Ishikawa (cell line): ENCODE data around the gene COMMD1.

Experiments
- CEBPB ChIP-seq: IDR thresholded peaks from 2 replicates; pipeline ENCODE4 v1.6.1; 2012
- EGR1 ChIP-seq: IDR thresholded peaks from 2 replicates; pipeline ENCODE4 v1.6.1; 2012
- EP300 ChIP-seq: IDR thresholded peaks from 2 replicates; pipeline ENCODE4 v1.6.1; 2012; ENCODE audit warnings: borderline replicate concordance
- FOXM1 ChIP-seq: IDR thresholded peaks from 2 replicates; pipeline ENCODE4 v1.6.1; 2012; ENCODE audit warnings: low read depth, borderline replicate concordance
- NFIC ChIP-seq: IDR thresholded peaks from 2 replicates; pipeline ENCODE4 v1.6.1; 2012
- RAD21 ChIP-seq: IDR thresholded peaks from 2 replicates; pipeline ENCODE4 v1.6.1; 2012; ENCODE audit warnings: low read depth
- TAF1 ChIP-seq: IDR thresholded peaks from 2 replicates; pipeline ENCODE4 v1.6.1; 2012; ENCODE audit warnings: low read depth, mild to moderate bottlenecking
- TCF12 ChIP-seq: IDR thresholded peaks from 2 replicates; pipeline ENCODE4 v1.6.1; 2012; ENCODE audit warnings: low read depth
- YY1 ChIP-seq: IDR thresholded peaks from 2 replicates; pipeline ENCODE4 v1.6.1; 2012; ENCODE audit warnings: low read depth
- TF ChIP-seq, protein P1 (sequence below): IDR thresholded peaks from 2 replicates; pipeline ENCODE4 v1.6.1; 2012; ENCODE audit warnings: low read depth, mild to moderate bottlenecking
- TF ChIP-seq, protein P2 (sequence below): IDR thresholded peaks from 2 replicates; pipeline ENCODE4 v1.6.1; 2012

DNA sequence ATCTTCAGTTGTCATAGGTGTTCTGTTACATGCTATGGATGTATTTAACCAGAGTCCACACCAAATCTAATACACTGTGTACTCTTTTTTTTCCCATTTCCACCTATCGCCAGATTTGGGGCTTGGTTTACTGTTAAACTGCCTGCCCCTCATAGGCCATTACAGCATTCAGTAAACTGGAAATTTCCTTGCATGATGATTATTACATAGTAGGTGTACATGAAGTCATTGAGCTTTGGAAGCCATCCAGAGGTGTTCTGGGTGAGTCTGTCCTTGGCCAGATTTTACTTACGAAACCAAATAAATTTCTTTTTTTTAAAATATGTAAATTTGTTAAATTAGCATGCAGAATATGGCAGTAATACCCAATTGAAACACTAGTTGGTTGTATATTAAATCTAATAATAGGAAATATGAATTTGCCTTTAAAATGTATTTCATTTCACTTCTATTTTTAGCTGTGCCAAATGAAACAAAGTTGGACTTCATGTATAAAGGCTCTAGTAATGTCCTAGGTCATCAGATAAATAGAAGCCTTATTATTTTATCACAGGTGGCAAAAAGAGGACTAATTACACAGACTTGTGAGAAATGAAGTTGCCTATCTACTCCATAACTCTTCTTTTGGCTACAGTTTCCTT is 60.7 kb downstream of the COMMD1 start:
- TF ChIP-seq TAF1 (no peak), EP300 (no peak), EGR1 (no peak), TCF12 (no peak), YY1 (no peak), FOXM1 (no peak), CEBPB (no peak), NFIC (no peak), RAD21 (no peak)
- TF ChIP-seq, protein P1, sequence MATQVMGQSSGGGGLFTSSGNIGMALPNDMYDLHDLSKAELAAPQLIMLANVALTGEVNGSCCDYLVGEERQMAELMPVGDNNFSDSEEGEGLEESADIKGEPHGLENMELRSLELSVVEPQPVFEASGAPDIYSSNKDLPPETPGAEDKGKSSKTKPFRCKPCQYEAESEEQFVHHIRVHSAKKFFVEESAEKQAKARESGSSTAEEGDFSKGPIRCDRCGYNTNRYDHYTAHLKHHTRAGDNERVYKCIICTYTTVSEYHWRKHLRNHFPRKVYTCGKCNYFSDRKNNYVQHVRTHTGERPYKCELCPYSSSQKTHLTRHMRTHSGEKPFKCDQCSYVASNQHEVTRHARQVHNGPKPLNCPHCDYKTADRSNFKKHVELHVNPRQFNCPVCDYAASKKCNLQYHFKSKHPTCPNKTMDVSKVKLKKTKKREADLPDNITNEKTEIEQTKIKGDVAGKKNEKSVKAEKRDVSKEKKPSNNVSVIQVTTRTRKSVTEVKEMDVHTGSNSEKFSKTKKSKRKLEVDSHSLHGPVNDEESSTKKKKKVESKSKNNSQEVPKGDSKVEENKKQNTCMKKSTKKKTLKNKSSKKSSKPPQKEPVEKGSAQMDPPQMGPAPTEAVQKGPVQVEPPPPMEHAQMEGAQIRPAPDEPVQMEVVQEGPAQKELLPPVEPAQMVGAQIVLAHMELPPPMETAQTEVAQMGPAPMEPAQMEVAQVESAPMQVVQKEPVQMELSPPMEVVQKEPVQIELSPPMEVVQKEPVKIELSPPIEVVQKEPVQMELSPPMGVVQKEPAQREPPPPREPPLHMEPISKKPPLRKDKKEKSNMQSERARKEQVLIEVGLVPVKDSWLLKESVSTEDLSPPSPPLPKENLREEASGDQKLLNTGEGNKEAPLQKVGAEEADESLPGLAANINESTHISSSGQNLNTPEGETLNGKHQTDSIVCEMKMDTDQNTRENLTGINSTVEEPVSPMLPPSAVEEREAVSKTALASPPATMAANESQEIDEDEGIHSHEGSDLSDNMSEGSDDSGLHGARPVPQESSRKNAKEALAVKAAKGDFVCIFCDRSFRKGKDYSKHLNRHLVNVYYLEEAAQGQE = no peak
- TF ChIP-seq, protein P2, sequence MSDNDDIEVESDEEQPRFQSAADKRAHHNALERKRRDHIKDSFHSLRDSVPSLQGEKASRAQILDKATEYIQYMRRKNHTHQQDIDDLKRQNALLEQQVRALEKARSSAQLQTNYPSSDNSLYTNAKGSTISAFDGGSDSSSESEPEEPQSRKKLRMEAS = no peak
